Right lung (tissue), 10 donors: ENCODE data around the gene CLPTM1. TPM values are rescaled to one million over a fixed set of nuclear protein-coding genes. Genes with fewer than 3 reads are reported as not detected.
"Not testable (repeated sequence)": the region's sequence is repeated elsewhere in the genome, so short reads cannot be mapped to it uniquely, and the experiment has no call there.

ENCODE experiments used
- DNase-seq, 2 donors: peaks; one replicate each; pipeline ENCODE4 v3.0.0-alpha.2; 2013
- long read RNA-seq, 8 donors: transcript quantifications; one replicate each; lab custom pipeline, GENCODE V29; 2026
- polyA plus RNA-seq, 5 donors: library from polyadenylated mRNA; unstranded; fragments of 120-200 nt; gene quantifications; one replicate each; pipeline versions ENCODE4 v1.2.1 to v1.2.3, GENCODE V29; 2013; ENCODE audit warnings: inconsistent platforms in 1 of 5, low replicate concordance in 1 of 5; ENCODE audit not compliant: insufficient read length in 5 of 5, insufficient read depth in 1 of 5

The CLPTM1 gene
- polyA plus RNA-seq: 10 to 100 TPM; 55.4 to 78.7 (median 67.1) TPM
- long read RNA-seq, donor 1, transcript CLPTM1-201 (14 exons, 2,604 nt): major isoform, 16 of 50 reads
- long read RNA-seq, donor 1, partial matches to known transcripts: 34 of 50 reads
- long read RNA-seq, donor 1, other reads (novel, unspliced or antisense): 0 of 50 reads
- long read RNA-seq, donor 2, transcript CLPTM1-201 (14 exons, 2,604 nt): major isoform, 15 of 15 reads
- long read RNA-seq, donor 2, partial matches to known transcripts: 0 of 15 reads
- long read RNA-seq, donor 2, other reads (novel, unspliced or antisense): 0 of 15 reads
- long read RNA-seq, donor 3, transcript CLPTM1-201 (14 exons, 2,604 nt): major isoform, 13 of 30 reads
- long read RNA-seq, donor 3, partial matches to known transcripts: 15 of 30 reads
- long read RNA-seq, donor 3, other reads (novel, unspliced or antisense): 0 of 30 reads
- long read RNA-seq, donor 4, transcript CLPTM1-201 (14 exons, 2,604 nt): major isoform, 10 of 25 reads
- long read RNA-seq, donor 4, partial matches to known transcripts: 14 of 25 reads
- long read RNA-seq, donor 4, other reads (novel, unspliced or antisense): 0 of 25 reads
- long read RNA-seq, donor 5, transcript CLPTM1-201 (14 exons, 2,604 nt): major isoform, 12 of 20 reads
- long read RNA-seq, donor 5, partial matches to known transcripts: 7 of 20 reads
- long read RNA-seq, donor 5, other reads (novel, unspliced or antisense): 0 of 20 reads
- long read RNA-seq, donor 6, transcript CLPTM1-201 (14 exons, 2,604 nt): major isoform, 28 of 29 reads
- long read RNA-seq, donor 6, partial matches to known transcripts: 0 of 29 reads
- long read RNA-seq, donor 6, other reads (novel, unspliced or antisense): 0 of 29 reads
- long read RNA-seq, donor 7, transcript CLPTM1-201 (14 exons, 2,604 nt): major isoform, 23 of 50 reads
- long read RNA-seq, donor 7, partial matches to known transcripts: 27 of 50 reads
- long read RNA-seq, donor 7, other reads (novel, unspliced or antisense): 0 of 50 reads
- long read RNA-seq, donor 8, transcript CLPTM1-201 (14 exons, 2,604 nt): major isoform, 8 of 18 reads
- long read RNA-seq, donor 8, partial matches to known transcripts: 10 of 18 reads
- long read RNA-seq, donor 8, other reads (novel, unspliced or antisense): 0 of 18 reads

DNA sequence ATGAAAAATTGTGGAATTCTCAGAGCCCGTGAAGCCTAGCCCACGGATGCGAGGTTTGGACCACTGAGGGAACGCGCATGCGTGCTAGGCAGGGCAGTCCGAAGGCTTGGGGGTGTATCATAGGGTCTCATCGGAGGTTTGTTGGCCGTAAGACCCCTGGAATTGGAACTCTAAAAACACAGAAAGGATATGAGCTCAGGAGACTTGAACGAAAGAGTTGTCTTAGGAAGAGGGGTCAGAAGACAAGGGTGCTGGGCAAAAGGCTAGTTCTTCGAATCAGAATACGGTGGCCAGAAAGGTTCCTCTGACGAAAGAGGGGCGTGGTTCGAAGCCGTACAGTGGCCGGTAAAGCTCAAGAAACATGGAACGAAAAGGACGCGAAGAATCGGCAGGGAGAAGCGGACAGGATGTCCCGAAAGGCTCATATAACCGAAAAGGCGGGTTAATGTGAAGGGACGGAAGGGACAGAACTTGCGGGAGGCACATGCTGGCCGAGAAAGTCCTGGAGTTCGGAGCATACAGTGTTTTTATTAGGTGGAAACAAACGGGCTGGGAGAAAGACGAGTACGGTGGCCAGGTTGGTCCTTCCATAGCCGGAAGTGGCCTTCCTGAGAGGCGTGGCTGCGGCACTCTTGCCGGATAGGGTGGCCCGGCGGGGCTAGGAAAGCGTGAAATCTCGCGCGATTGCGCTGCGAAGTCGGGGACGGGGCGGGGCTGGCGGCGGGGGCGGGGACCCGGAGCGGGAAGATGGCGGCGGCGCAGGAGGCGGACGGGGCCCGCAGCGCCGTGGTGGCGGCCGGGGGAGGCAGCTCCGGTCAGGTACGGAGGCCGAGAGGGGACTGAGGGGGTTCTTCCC lies at the start of gene CLPTM1:
CLPTM1 (plus strand) TSS at position 732 of the 856 bp plus-strand sequence; CDS start at position 748, 16 bp downstream.
- DNase-seq: peak; percentile 97 to 98

GRCh38 chr19:44905437-44906160 lies 49.6 kb upstream of the CLPTM1 start, which contains the start of gene APOE:
Gene APOE (plus strand): TSS chr19:44905796. CDS start chr19:44906625, 829 bp downstream.
- DNase-seq: no peak

DNA sequence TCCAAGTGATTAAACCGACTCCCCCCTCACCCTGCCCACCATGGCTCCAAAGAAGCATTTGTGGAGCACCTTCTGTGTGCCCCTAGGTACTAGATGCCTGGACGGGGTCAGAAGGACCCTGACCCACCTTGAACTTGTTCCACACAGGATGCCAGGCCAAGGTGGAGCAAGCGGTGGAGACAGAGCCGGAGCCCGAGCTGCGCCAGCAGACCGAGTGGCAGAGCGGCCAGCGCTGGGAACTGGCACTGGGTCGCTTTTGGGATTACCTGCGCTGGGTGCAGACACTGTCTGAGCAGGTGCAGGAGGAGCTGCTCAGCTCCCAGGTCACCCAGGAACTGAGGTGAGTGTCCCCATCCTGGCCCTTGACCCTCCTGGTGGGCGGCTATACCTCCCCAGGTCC lies 47.6 kb upstream of the CLPTM1 start:
- DNase-seq: no peak

- no peak for DNase-seq
These were observed 46.9 kb upstream of the CLPTM1 start for GRCh38 chr19:44908074-44908835.

GRCh38 chr19:44908836-44909261 lies 46.3 kb upstream of the CLPTM1 start:
- DNase-seq: no peak

GRCh38 chr19:44909775-44910174 lies 45.4 kb upstream of the CLPTM1 start:
- no peak for DNase-seq

- DNase-seq: not testable (repeated sequence)
These were observed 43.3 kb upstream of the CLPTM1 start for GRCh38 chr19:44911896-44912295.

DNA sequence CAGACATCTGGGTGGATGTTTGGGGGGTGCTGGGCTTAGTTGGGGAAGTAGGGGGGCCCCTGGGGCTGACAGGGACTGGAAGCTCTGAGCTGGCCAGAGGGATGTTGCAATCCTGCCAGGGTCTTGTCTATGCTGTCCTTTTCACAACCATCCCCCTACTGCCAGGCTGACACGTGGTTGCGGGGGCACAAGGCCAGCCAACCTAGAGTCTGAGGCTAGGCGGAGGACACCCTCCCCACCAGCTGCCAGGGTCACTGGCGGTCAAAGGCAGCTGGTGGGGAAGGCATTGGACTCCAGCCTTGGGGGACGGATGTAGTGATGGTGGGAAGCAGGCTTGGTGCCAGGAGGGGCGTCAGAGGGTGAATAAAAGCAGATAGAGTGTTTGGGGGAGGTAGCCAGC lies 42.3 kb upstream of the CLPTM1 start:
- peak; percentile 57 to 60 for DNase-seq

GRCh38 chr19:44913512-44914432 lies 41.4 kb upstream of the CLPTM1 start:
- not testable (repeated sequence) for DNase-seq

GRCh38 chr19:44914433-44915206 lies 40.6 kb upstream of the CLPTM1 start, which contains the start of gene APOC1:
Gene APOC1 (plus strand): TSS chr19:44914608. CDS start chr19:44914892, 284 bp downstream.
- peak; percentile 85 to 88 for DNase-seq

GRCh38 chr19:44924243-44924725 lies 30.9 kb upstream of the CLPTM1 start:
- no peak for DNase-seq

DNA sequence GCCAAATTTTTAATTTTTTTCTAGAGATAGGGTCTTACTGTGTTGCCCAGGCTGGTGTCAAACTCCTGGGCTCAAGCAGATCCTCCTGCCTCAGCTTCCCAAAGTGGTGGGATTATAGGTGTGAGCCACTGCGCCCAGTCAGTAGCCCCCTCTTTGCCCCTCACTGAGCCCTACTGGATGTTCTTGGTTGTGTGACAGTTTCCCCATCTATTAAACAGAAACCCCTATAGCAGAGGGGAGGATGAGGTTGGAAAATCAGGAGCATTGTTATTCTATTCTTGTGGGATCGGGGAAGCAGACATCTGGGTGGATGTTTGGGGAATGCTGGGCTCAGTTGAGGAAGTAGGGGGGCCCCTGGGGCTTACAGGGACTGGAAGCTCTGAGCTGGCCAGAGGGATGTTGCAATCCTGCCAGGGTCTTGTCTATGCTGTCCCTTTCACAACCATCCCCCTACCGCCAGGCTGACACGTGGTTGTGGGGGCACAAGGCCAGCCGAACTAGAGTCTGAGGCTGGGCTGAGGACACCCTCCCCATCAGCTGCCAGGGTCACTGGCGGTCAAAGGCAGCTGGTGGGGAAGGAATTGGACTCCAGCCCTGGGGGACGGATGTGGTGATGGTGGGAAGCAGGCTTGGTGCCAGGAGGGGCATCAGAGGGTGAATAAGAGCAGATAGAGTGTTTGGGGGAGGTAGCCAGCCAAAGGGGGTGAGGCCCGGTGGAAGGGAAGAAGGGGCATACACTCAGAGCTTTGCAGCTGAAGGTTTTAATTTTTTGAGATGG lies 29.9 kb upstream of the CLPTM1 start:
- DNase-seq: peak; percentile 83 to 88

DNA sequence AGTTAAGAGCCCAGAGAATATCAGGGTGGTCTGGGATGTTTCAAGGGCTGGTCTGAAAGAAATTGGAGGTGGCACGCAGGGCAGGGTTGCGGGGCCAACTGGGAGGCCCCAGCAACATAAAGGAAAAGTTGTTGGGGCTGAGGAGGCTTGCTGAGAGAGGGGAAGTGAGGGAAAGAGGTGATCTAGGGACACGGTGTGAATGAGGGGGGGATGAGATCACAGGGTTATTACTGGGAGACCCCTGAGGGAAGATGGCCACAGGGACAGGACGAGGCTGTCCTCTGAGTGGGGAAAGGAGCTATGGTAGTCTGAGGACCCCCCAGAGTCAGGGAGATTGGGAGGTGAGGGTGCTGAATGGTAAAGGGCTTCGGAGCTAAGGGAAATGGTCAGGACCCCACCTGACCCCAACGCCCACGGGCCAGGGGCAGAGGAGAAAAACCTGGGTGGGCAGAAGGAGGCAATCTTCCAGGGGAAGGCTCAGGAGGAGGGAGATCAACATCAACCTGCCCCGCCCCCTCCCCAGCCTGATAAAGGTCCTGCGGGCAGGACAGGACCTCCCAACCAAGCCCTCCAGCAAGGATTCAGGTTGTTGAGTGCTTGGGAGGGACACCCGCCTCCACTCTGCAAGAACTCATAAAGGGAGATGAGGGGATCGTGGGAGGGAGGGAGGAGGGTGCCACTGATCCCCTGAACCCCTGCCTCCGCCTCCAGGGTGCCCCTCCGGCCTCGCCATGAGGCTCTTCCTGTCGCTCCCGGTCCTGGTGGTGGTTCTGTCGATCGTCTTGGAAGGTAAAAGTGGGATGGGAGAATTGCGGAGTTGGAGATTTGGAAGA lies 28.7 kb upstream of the CLPTM1 start:
- not testable (repeated sequence) for DNase-seq

DNA sequence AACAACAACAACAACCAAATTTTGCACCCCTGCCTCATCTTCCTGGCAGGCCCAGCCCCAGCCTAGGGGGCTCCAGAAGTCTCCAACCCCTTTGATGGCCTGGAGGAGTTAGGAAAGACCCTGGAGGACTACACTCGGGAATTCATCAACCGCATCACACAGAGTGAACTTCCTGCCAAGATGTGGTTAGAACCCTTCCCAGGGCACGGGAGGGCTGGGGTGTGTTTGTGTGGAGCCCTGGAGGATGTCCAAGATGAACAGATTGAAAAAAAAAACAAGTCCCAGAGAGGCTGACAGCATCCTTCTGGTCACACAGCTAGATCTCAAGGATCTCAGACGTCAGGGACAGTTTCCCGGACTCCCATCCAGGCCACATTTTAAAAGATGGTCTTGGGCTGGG lies 27.4 kb upstream of the CLPTM1 start:
- DNase-seq: no peak

DNA sequence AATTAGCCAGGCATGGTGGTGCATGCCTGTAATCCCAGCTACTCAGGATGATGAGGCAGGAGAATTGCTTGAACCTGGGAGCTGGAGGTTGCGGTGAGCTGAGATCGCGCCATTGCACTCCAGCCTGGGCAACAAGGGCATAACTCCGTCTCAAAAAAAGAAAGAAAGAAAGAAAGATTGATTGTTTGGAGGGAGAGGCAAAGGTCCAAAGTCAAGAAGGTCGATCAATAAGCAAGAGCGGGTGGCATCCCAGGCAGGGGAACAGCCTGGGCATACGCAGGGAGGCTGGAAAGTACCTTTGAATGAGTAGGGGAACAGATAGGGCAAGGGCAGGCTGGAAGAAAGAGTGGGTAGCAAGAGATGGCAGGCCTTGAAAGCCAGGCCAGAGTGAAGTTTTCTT lies 25.1 kb upstream of the CLPTM1 start:
- no peak for DNase-seq
